ENCODE results near the gene ZFYVE27. TPM values are rescaled to one million over a fixed set of nuclear protein-coding genes. Genes with fewer than 3 reads are reported as not detected.
A peak's percentile ranks its signal among the peaks of the same experiment; 100 is the strongest.

ZFYVE27 gene
- total and polyA plus RNA-seq, 2 experiments from 2014 or later: 17.2 to 32.6 TPM

DNA sequence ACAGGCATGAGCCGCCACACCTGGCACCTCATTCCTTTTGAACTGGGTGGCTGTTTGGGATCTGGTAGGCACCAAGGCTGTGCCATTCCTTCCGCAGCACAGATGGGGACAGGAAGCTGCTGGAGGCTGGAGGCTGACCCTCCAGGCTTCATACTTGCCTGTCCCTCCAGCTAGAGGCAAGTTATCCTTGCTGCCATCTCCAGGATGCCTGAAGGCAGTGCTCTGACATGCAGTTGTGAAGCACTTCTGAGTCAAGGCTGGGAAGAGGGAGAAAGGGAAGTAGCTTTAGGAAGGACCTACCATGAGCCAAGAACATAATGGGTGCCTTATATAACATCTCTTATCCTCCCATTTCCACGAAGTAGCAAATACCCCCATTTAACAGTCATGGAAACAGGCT, 13.9 kb upstream of the ZFYVE27 start:
- in situ Hi-C loops (cut with MboI): no loop called here
- no peak overlapping the region for H3K4me2 ChIP-seq (ENCODE audit: unreplicated experiment)
- TF ChIP-seq EZH2phosphoT487 (IDR thresholded peaks at IDR 0.05; ENCODE audit: insufficient read depth, low read depth) (no peak), EZH2 (IDR thresholded peaks at IDR 0.05; ENCODE audit: insufficient read depth, poor library complexity, severe bottlenecking) (no peak)
- H3K9me2 ChIP-seq (ENCODE audit: insufficient read depth): no peaks in the 10 kb centered on the region
- peaks cover 6% of the 10 kb centered on the region; the same call in 1 of the 2 replicates for H3K36me3 ChIP-seq (ENCODE audit: low read depth)
- no peak overlapping the region for H2AFZ ChIP-seq
- H4K20me1 ChIP-seq (ENCODE audit: insufficient read depth): no peaks in the 10 kb centered on the region
- H3K79me2 ChIP-seq (ENCODE audit: insufficient read depth): peaks cover 9% of the 10 kb centered on the region; the same call in 1 of the 2 replicates
- DNase-seq: peak; percentile 21
- no peak overlapping the region for H3K27ac ChIP-seq
- WGBS, 2 experiments (ENCODE audit: low coverage in 1 of 2, low lambda C conversion rate in 2 of 2, missing lambda C conversion rate in 2 of 2): 98 to 100% methylated on average over 3 of the region's 3 CpGs
- H3F3A ChIP-seq (ENCODE audit: insufficient read depth): peaks cover 45% of the 10 kb centered on the region
- H3K9ac ChIP-seq: no peak overlapping the region
- H3K4me3 ChIP-seq: no peak overlapping the region
- H3K27me3 ChIP-seq (replicated peaks; ENCODE audit: insufficient read depth): no peaks in the 10 kb centered on the region
- no peaks in the 10 kb centered on the region for H3K9me3 ChIP-seq (ENCODE audit: low read depth)
- H3K4me1 ChIP-seq (ENCODE audit: insufficient read depth): peaks cover 32% of the 10 kb centered on the region

DNA sequence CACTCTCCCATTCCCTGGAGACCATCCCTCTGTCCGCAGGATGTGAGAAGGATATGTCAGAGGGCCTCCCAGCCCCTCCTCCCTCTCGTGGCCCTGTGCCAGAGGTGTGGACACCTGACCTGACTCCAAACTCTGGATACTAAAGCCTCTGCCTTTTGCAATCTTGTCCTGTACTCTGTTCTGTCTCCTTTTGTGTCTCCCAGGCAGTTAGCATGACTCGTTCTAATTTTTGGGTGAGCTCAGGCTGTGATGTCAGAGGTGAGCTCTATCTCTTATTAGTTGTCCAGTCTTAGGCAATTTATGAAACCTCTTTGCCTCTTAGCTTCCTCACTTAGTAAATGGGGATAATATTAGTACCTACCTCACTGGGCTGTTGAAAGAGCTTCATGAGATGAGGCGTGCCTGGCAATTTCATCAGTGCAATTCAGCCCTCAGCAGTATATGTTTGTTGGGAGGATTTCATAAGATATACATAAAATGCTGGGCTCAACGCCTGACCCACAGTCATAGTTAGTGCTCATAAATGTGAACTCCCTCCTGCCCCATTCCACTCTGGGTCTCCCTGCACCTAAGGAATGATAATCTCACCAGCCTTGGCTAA, 12.5 kb upstream of the ZFYVE27 start:
- H3K9ac ChIP-seq: peak overlapping the region; percentile 27; the same call in 1 of the 2 replicates
- no peaks in the 10 kb centered on the region for H3K9me3 ChIP-seq (ENCODE audit: low read depth)

GRCh38 chr10:97726636-97727178, 10.2 kb upstream of the ZFYVE27 start:
- peak overlapping the region; percentile 43; the same call in 1 of the 2 replicates for H3K9ac ChIP-seq
- H4K20me1 ChIP-seq (ENCODE audit: insufficient read depth): no peaks in the 10 kb centered on the region
- peaks cover 21% of the 10 kb centered on the region for H3K4me1 ChIP-seq (ENCODE audit: insufficient read depth)
- no peaks in the 10 kb centered on the region for H3K36me3 ChIP-seq (ENCODE audit: low read depth)
- no peaks in the 10 kb centered on the region for H3K27me3 ChIP-seq (replicated peaks; ENCODE audit: insufficient read depth)
- peak overlapping the region; percentile 45 for H3K4me3 ChIP-seq
- H2AFZ ChIP-seq: no peak overlapping the region
- H3K9me2 ChIP-seq (ENCODE audit: insufficient read depth): no peaks in the 10 kb centered on the region
- peak; percentile 92 for DNase-seq
- no peaks in the 10 kb centered on the region for H3K79me2 ChIP-seq (ENCODE audit: insufficient read depth)
- in situ Hi-C loops (cut with MboI): no loop called here
- peak overlapping the region; percentile 63 for H3K4me2 ChIP-seq (ENCODE audit: unreplicated experiment)
- no peaks in the 10 kb centered on the region for H3K9me3 ChIP-seq (ENCODE audit: low read depth)
- peaks cover 31% of the 10 kb centered on the region for H3F3A ChIP-seq (ENCODE audit: insufficient read depth)
- TF ChIP-seq EZH2 (IDR thresholded peaks at IDR 0.05; ENCODE audit: insufficient read depth, poor library complexity, severe bottlenecking) (no peak), EZH2phosphoT487 (IDR thresholded peaks at IDR 0.05; ENCODE audit: insufficient read depth, low read depth) (no peak)
- 44 to 48% methylated on average over 8 of the region's 8 CpGs for WGBS, 2 experiments (ENCODE audit: low coverage in 1 of 2, low lambda C conversion rate in 2 of 2, missing lambda C conversion rate in 2 of 2)
- H3K27ac ChIP-seq: peak overlapping the region; percentile 70

More for the DNA sequence above, 12.5 kb upstream of the ZFYVE27 start:
- Histone ChIP-seq H3F3A (ENCODE audit: insufficient read depth) (peaks cover 41% of the 10 kb centered on the region), H3K27me3 (replicated peaks; ENCODE audit: insufficient read depth) (no peaks in the 10 kb centered on the region), H2AFZ (no peak overlapping the region), H3K4me3 (no peak overlapping the region), H3K27ac (peak overlapping the region; percentile 70), H3K9me2 (ENCODE audit: insufficient read depth) (no peaks in the 10 kb centered on the region), H4K20me1 (ENCODE audit: insufficient read depth) (no peaks in the 10 kb centered on the region), H3K36me3 (ENCODE audit: low read depth) (no peaks in the 10 kb centered on the region; the same call in 1 of the 2 replicates), H3K4me2 (ENCODE audit: unreplicated experiment) (no peak overlapping the region), H3K4me1 (ENCODE audit: insufficient read depth) (peaks cover 21% of the 10 kb centered on the region), H3K79me2 (ENCODE audit: insufficient read depth) (no peaks in the 10 kb centered on the region)
- DNase-seq: peak; percentile 89
- in situ Hi-C loops (cut with MboI): no loop called here
- TF ChIP-seq EZH2 (IDR thresholded peaks at IDR 0.05; ENCODE audit: insufficient read depth, poor library complexity, severe bottlenecking) (no peak), EZH2phosphoT487 (IDR thresholded peaks at IDR 0.05; ENCODE audit: insufficient read depth, low read depth) (no peak)
- WGBS, 2 experiments (ENCODE audit: low coverage in 1 of 2, low lambda C conversion rate in 2 of 2, missing lambda C conversion rate in 2 of 2): 43 to 46% methylated on average over 5 of the region's 5 CpGs

DNA sequence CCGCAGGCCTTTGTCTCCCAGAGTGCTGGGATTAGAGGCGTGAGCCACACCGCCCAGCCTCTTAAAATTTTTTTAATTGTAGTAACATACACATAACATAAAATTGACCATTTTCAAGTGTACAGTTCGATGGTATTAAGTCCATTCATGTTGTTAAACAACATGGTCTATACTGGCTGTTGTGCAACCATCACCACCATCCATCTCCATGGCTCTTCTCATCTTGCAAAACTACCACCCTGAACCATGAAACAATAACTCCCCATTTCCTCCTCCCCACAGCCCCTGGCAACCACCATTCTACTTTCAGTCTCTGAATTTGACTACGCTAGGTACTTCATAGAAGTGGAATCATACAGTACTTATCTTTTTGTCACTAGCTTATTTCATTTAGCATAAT, 7.9 kb upstream of the ZFYVE27 start:
- Histone ChIP-seq H3K79me2 (ENCODE audit: insufficient read depth) (no peaks in the 10 kb centered on the region), H3F3A (ENCODE audit: insufficient read depth) (peaks cover 23% of the 10 kb centered on the region), H3K9ac (no peak overlapping the region), H3K36me3 (ENCODE audit: low read depth) (no peaks in the 10 kb centered on the region), H3K9me3 (ENCODE audit: low read depth) (no peaks in the 10 kb centered on the region), H3K9me2 (ENCODE audit: insufficient read depth) (no peaks in the 10 kb centered on the region), H3K4me3 (no peak overlapping the region), H3K4me2 (ENCODE audit: unreplicated experiment) (no peak overlapping the region), H2AFZ (no peak overlapping the region), H3K27ac (no peak overlapping the region), H3K27me3 (replicated peaks; ENCODE audit: insufficient read depth) (no peaks in the 10 kb centered on the region), H3K4me1 (ENCODE audit: insufficient read depth) (peaks cover 19% of the 10 kb centered on the region), H4K20me1 (ENCODE audit: insufficient read depth) (no peaks in the 10 kb centered on the region)
- in situ Hi-C loops (cut with MboI): no loop called here
- TF ChIP-seq EZH2 (IDR thresholded peaks at IDR 0.05; ENCODE audit: insufficient read depth, poor library complexity, severe bottlenecking) (no peak), EZH2phosphoT487 (IDR thresholded peaks at IDR 0.05; ENCODE audit: insufficient read depth, low read depth) (no peak)
- no peak for DNase-seq
- 88 to 91% methylated on average over 5 of the region's 5 CpGs for WGBS, 2 experiments (ENCODE audit: low coverage in 1 of 2, low lambda C conversion rate in 2 of 2, missing lambda C conversion rate in 2 of 2)

Measured in GM23248 (cell line).